HG02870 (cell line): ENCODE data around the gene RPLP1.

Source experiments
- ATAC-seq: cut with Tn5 transposase; IDR thresholded peaks from one replicate; pipeline ENCODE4 v1.9.1; 2021; ENCODE audit warnings: mild to moderate bottlenecking, moderate library complexity; ENCODE audit not compliant: unreplicated experiment

Gene RPLP1

GRCh38 chr15:69496001-69496400 lies 43.4 kb downstream of the RPLP1 start:
- no peak for ATAC-seq

- no peak for ATAC-seq
These were observed 44.5 kb downstream of the RPLP1 start for GRCh38 chr15:69497076-69497475.

- no peak for ATAC-seq
These were observed 45.0 kb downstream of the RPLP1 start for GRCh38 chr15:69497667-69498066.

- no peak for ATAC-seq
These were observed 45.7 kb downstream of the RPLP1 start for GRCh38 chr15:69498282-69498681.

- no peak for ATAC-seq
These were observed 46.4 kb downstream of the RPLP1 start for GRCh38 chr15:69498987-69499386.

- no peak for ATAC-seq
These were observed 47.0 kb downstream of the RPLP1 start for GRCh38 chr15:69499521-69500211.

GRCh38 chr15:69500339-69500738 lies 47.7 kb downstream of the RPLP1 start:
- no peak for ATAC-seq

GRCh38 chr15:69501456-69501855 lies 48.8 kb downstream of the RPLP1 start:
- ATAC-seq: no peak

- ATAC-seq: no peak
These were observed 49.9 kb downstream of the RPLP1 start for GRCh38 chr15:69502470-69503045.

- ATAC-seq: no peak
These were observed 51.9 kb downstream of the RPLP1 start for GRCh38 chr15:69504352-69505040.
